Middle frontal gyrus (tissue), 1 donor: ENCODE data around the gene EXOC6.

Experiments
- DNase-seq: peaks from one replicate; pipeline ENCODE4 v3.0.0-alpha.2; 2015; ENCODE audit warnings: low spot score; ENCODE audit errors: extremely low spot score

EXOC6 gene

DNA sequence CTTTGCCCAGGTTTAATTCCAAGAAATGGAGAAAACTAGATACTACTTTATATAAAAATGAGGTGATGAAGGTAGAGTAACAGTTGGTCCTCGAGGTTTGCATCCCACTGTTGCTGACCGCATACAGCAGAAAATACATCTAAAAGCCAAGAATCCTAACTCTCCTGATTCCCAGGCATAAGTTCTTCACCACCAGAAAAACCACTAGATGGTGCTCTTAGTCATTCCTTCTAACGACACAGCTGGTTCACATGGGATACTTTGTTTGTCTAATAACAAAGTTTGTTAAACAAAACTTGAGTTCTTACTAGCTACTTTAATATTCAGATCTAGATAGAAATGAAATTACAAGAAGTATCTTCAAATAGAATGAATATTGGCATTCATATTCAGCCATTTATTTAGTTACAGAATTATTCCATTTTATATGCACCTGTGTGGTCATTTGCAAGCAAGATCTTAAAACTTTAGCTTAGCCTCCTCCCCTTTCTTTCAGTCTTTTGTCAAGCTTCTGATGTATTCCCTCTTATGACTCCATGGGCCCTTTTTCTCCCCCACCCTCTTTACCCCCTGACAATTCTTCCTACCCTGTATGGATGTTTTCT is 158.2 kb downstream of the EXOC6 start:
- no peak for DNase-seq

GRCh38 chr10:93015722-93016121 is 167.4 kb downstream of the EXOC6 start:
- no peak for DNase-seq

DNA sequence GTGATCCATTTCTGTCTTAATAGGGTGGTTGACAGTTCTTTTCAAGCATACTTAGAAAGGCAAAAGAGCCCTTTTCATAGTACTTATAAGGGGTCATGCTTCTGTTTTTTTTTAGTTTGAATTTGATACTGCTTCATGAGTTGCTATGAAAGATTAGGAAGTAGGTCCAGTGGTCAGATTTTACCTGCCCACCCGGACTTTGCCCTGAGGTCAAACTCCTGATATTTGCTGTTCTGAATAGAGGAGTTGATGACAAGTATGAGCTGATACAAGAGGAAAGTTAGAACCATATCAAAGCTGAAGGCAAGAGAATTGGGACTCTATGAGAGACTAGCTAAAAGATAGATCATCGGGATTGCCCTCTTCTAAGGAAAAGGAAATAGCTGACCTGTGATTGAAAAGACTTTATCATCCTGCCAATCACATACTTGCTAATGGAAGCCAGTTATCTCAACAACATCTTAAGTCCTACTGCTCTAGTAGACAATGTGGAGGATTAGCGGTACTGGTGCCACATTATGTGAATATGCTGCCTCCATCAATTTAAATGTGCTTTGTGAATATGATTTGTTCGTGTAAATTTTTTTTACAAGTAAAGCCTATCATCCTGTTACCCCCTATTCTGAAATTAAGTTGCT is 174.8 kb downstream of the EXOC6 start:
- DNase-seq, result no peak

- DNase-seq, result no peak
These were observed 177.8 kb downstream of the EXOC6 start for GRCh38 chr10:93026072-93026471.

GRCh38 chr10:93027508-93027907 is 179.2 kb downstream of the EXOC6 start:
- no peak for DNase-seq

- DNase-seq, result no peak
These were observed 180.6 kb downstream of the EXOC6 start for GRCh38 chr10:93028883-93029282.

DNA sequence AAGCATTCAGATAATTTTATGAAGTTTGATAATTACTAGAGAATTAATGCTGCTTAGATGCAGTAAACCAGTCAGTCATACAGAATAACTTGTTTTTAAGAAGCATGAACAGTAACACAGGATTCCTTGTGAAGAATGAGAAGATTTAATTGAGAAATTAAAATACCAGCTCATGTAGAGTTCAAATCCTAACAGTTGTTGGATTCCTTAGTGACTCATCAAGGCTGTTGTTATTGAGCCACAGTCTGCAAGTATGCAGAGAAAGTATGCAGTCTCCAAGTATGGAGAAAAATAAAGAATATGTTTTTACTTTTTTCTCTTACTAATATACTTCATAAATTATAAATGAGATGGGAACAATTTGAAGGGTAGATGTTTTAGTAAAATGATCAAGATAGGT is 182.1 kb downstream of the EXOC6 start:
- DNase-seq, result no peak

DNA sequence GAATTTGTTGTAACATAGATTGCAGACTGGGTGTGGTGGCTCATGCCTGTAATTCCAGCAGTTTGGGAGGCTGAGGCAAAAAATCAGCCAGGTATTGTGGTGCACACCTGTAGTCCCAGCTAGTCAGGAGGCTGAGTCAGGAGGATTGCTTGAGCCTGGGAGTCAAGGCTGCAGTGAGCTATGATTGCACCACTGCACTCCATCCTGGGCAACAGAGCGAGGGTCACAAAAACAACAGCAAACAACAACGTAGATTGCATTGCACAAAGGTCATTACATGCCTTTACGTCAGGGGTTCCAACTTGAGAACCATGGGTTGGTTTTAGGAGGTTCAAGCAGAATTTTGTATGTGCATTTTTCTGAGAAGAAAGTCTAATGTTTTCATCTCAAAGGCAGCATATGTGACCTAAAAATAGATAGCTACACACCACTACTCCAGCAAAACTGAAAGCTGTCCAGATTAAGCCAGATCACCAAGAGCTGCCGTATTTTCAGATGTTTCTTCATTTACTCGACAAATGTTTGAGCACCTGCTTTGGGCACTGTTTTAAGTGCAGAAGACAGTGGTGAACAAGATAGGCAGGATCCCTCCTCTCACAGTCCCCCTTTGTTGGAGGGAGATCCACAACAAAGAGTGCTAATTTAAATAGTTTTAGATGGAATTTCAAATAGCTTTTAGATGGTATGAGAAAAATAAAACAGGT is 183.9 kb downstream of the EXOC6 start:
- no peak for DNase-seq

DNA sequence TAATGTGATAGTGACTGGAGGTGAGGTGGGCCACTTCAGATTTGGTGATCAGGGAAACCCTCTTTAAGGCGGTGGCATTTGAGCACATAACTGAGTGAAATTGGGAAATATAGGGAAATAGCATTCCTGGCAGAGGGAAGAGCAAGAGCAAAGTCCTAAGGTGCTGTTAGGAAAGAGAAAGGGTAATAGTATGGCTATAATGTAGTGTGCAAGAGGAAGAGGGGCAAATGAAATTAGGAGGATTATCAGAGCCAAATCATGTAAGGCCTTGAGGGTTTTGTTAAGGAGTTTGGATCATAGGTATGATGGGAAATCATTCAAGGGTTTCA is 184.5 kb downstream of the EXOC6 start:
- no peak for DNase-seq

- no peak for DNase-seq
These were observed 186.1 kb downstream of the EXOC6 start for GRCh38 chr10:93034426-93034825.

DNA sequence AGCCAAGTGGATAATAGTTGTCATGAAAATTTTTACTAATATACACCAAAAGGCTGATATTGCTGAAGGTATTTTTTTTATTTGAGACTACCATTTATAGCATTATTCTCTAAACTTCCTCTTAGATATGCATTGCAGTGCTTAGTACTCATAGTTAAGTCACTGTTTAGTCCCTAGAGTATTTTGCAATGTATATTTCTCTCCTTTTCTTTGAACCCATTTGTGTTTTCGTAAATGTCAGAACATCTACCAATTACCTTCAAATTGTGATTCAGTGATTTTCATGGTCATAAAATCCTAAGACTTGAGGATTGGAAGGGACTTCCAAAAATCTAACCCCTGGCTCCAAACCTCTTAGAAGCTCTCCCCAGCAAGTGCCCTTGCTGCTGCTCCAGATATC is 190.8 kb downstream of the EXOC6 start:
- DNase-seq, result no peak

- DNase-seq, result no peak
These were observed 191.4 kb downstream of the EXOC6 start for GRCh38 chr10:93039721-93040120.

DNA sequence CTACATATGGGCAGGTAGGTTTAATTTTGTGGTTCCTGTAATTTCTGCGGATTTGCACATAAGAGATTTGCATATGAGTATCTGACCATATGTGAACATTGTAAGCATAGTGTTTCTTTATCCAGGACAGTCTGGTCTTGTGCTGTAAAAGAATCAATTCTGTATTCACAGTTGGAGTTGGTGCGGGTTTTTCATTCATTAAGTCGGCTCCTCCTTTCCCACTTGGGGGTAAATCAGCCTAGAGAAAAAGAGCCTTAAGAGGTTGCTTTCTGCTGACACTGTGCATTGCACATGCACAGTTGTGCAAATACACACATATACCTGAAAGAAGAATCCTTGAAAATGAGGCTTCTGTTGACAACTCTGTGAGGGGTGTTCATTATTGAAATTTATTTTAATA is 206.2 kb downstream of the EXOC6 start:
- no peak for DNase-seq

DNA sequence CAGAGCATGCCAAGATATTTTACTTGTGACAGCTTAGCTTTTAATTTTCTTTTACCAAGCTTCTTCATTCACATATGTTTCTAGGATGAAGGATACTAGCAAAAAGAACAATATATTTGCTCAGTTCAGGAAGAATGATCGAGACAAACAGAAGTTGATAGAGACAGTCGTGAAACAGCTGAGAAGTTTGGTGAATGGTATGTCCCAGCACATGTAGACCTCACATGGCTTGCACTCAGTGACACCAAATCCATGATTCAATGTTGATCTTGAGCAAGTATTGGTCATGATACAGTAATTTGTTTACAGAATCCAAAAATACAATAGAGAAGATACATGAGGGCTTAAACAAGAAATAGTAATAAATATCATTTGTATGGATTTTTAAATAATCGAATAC is 209.8 kb downstream of the EXOC6 start:
- no peak for DNase-seq

- no peak for DNase-seq
These were observed 211.9 kb downstream of the EXOC6 start, which contains the start of gene CYP26C1 for GRCh38 chr10:93059975-93060886. CYP26C1 (plus strand) TSS chr10:93060798; CDS start chr10:93061264, 466 bp downstream.

DNA sequence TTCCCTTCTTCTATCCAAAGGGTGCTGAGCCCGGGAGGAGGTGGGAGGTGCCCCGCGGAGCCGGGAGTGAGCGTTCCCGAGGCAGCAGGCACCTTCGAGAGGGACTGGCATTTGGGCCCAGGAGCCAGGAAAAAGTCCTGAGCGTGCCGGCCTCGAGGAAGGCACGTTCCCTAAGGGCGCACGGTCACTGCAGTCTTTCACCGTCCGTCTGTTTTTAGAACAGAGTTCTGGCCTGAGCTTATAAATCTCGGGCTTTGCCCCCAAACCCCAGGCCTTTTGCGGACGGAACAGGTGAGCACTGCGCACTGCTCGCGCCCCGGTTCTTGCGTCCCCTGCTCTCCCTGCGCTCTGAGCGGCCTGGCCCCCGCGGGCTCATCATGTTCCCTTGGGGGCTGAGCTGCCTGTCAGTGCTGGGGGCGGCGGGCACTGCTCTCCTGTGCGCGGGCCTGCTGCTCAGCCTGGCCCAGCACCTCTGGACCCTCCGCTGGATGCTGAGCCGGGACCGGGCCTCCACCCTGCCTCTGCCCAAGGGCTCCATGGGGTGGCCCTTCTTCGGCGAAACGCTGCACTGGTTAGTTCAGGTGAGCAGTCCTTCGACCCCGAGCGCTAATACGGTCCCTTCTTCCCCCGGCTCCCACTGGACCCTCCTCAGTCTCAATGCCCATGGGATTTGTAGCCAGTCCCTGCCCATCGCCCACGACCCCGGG is 212.7 kb downstream of the EXOC6 start:
- DNase-seq, result no peak

GRCh38 chr10:93061594-93062513 is 213.5 kb downstream of the EXOC6 start:
- DNase-seq, result no peak

GRCh38 chr10:93062514-93063143 is 214.3 kb downstream of the EXOC6 start:
- no peak for DNase-seq

GRCh38 chr10:93063144-93063976 is 215.0 kb downstream of the EXOC6 start:
- DNase-seq, result no peak
